ENCODE measurements around the gene MAP3K1. TPM values are rescaled to one million over a fixed set of nuclear protein-coding genes. Genes with fewer than 3 reads are reported as not detected.

Gene MAP3K1
- total and polyA plus RNA-seq, 9 of the 15 experiments (the other 6 are each of a cell fraction or from before 2014, with no cell fraction given): 3.9 to 13.9 (median 7.5) TPM

GRCh38 chr5:56908942-56909293 is 93.6 kb downstream of the MAP3K1 start (continued):
- no peak for TF ChIP-seq ZNF318 (IDR thresholded peaks at IDR 0.05; ENCODE audit: borderline replicate concordance in 1 of 2, low read depth in 1 of 2)
- no peak for TF ChIP-seq ZNF280B (CRISPR knock-in tag; IDR thresholded peaks at IDR 0.05)
- TF ChIP-seq ZNF696 (CRISPR knock-in tag; conservative IDR thresholded peaks at IDR 0.05): no peak
- no peak for TF ChIP-seq SUPT5H (IDR thresholded peaks at IDR 0.05)
- TF ChIP-seq, protein P1, sequence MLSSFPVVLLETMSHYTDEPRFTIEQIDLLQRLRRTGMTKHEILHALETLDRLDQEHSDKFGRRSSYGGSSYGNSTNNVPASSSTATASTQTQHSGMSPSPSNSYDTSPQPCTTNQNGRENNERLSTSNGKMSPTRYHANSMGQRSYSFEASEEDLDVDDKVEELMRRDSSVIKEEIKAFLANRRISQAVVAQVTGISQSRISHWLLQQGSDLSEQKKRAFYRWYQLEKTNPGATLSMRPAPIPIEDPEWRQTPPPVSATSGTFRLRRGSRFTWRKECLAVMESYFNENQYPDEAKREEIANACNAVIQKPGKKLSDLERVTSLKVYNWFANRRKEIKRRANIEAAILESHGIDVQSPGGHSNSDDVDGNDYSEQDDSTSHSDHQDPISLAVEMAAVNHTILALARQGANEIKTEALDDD (IDR thresholded peaks at IDR 0.05): no peak
- TF ChIP-seq PYGO2 (tag; IDR thresholded peaks at IDR 0.05): no peak
- TF ChIP-seq CREB1 (IDR thresholded peaks at IDR 0.05): peak; percentile 24; the same call in 1 of the 2 replicates
- no peak for TF ChIP-seq CREB1 (CRISPR knock-in tag; IDR thresholded peaks at IDR 0.05)
- TF ChIP-seq HDAC2 (IDR thresholded peaks at IDR 0.05): 0 out of 2 replicates have a peak, but pooled peaks have one; percentile 27
- no peak for TF ChIP-seq HDAC8 (tag; IDR thresholded peaks at IDR 0.05)
- TF ChIP-seq TEAD1 (CRISPR knock-in tag; IDR thresholded peaks at IDR 0.05): no peak
- TF ChIP-seq DLX4 (CRISPR knock-in tag; IDR thresholded peaks at IDR 0.05): no peak
- TF ChIP-seq NCOR1 (IDR thresholded peaks at IDR 0.05): no peak
- TF ChIP-seq, protein P2, sequence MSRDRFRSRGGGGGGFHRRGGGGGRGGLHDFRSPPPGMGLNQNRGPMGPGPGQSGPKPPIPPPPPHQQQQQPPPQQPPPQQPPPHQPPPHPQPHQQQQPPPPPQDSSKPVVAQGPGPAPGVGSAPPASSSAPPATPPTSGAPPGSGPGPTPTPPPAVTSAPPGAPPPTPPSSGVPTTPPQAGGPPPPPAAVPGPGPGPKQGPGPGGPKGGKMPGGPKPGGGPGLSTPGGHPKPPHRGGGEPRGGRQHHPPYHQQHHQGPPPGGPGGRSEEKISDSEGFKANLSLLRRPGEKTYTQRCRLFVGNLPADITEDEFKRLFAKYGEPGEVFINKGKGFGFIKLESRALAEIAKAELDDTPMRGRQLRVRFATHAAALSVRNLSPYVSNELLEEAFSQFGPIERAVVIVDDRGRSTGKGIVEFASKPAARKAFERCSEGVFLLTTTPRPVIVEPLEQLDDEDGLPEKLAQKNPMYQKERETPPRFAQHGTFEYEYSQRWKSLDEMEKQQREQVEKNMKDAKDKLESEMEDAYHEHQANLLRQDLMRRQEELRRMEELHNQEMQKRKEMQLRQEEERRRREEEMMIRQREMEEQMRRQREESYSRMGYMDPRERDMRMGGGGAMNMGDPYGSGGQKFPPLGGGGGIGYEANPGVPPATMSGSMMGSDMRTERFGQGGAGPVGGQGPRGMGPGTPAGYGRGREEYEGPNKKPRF (IDR thresholded peaks at IDR 0.05; ENCODE audit: low read depth, low read length): no peak
- TF ChIP-seq ETV1 (tag; conservative IDR thresholded peaks at IDR 0.05; ENCODE audit: low read depth): no peak
- TF ChIP-seq HDAC1 (IDR thresholded peaks at IDR 0.05): peak in 1 of 2 experiments; percentile 8; a peak in 2 of 4 replicates
